Endothelial cell of coronary artery (primary cell): ENCODE data around the gene MRPL46. TPM values are rescaled to one million over a fixed set of nuclear protein-coding genes. Genes with fewer than 3 reads are reported as not detected.

ENCODE experiments used
- total RNA-seq: library from RNA; depleted of rRNA; stranded (reverse); fragments of >200 nt; gene quantifications from 2 replicates; pipeline ENCODE4 v1.2.3, GENCODE V29; 2014

MRPL46 gene
- 12.6 and 16.4 TPM in 2 replicates for total RNA-seq

DNA sequence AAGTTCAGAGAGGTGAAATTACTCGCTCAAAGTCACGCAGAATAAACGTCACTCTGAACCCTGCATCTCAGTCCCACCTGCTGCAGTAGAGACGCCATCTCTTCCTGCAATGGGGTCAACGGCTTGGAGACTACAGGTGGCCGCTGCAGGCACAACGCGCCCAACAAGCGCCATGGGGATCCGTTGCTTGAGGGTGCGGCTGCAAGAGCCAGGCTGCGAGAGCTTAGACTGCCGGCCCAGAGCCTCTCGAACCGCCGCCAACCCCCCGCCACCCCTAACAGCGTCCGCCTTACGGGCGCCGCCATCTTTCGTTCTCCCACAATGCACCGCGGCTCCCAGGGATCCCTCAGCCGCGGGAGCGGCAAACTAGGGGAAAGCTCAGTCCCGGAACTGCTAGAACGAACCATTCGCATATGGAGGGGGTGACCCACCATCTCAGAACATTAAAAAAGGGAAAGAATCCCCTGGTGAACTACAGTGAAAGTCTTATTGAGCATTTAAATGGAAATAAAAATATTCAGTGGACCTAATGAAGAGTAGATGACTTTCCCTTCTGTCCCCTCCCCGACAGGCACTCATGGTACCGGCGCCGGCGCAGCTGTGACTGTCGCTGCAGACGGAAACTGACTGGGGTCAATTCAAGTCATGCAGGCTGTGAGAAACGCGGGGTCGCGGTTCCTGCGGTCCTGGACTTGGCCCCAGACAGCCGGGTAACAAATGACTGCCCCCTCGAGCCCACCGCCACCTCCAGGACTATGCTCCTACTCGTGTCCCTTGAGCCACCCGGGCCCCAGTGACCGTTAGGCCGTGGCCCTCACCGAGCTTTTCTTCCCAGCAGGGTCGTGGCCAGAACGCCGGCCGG, at the start of gene MRPL46, which contains the start of gene MRPS11:
TSS of gene MRPL46 (minus strand) at position 316 of the 862 bp plus-strand sequence. CDS start at position 305, 11 bp downstream.
TSS of gene MRPS11 (plus strand) at position 636 of the 862 bp plus-strand sequence. CDS start at position 646, 10 bp downstream.

Other genes starting within 250 kb of the MRPL46 start
- under 0.01 TPM in 2 replicates for gene NTRK3, start 210.6 kb downstream of the MRPL46 start, total RNA-seq
- 45.9 and 62.5 TPM in 2 replicates for gene MRPS11, start 320 bp upstream of the MRPL46 start, total RNA-seq
- gene DET1, start 79.3 kb upstream of the MRPL46 start, total RNA-seq: 2.7 TPM in 2 replicates
- gene AEN, start 154.0 kb upstream of the MRPL46 start, total RNA-seq: 73.9 and 80.6 TPM in 2 replicates
- gene ISG20, start 171.6 kb upstream of the MRPL46 start, total RNA-seq: 18.7 and 22.4 TPM in 2 replicates